A549 treated with AZD2906 at 1 μM for 4 hours (cell line): Measurements from ENCODE around the gene THTPA. TPM values are rescaled to one million over a fixed set of nuclear protein-coding genes. Genes with fewer than 3 reads are reported as not detected.

Experiments used
- total RNA-seq: library from RNA; stranded (reverse); fragments of 200-300 nt; extraction: Qiagen RNA extraction; gene quantifications from 5 replicates; pipeline ENCODE4 v1.2.3, GENCODE V29; 2022

The THTPA gene, protein sequence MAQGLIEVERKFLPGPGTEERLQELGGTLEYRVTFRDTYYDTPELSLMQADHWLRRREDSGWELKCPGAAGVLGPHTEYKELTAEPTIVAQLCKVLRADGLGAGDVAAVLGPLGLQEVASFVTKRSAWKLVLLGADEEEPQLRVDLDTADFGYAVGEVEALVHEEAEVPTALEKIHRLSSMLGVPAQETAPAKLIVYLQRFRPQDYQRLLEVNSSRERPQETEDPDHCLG
- 12.3 to 15.0 TPM (median 12.8 TPM) in 5 replicates for total RNA-seq

GRCh38 chr14:23555882-23556699 is at the start of gene THTPA:
THTPA (plus strand) TSS chr14:23556271; CDS start chr14:23556758, 487 bp downstream.

GRCh38 chr14:23551266-23552028 is 4.6 kb upstream of the THTPA start, which contains the start of gene ZFHX2:
ZFHX2 (minus strand) TSS chr14:23551765; CDS start chr14:23535325, 16,440 bp downstream.

GRCh38 chr14:23567186-23568020 is 11.3 kb downstream of the THTPA start, which contains the start of gene AP1G2:
AP1G2 (minus strand) TSS chr14:23567791; CDS start chr14:23567314, 477 bp downstream.

DNA sequence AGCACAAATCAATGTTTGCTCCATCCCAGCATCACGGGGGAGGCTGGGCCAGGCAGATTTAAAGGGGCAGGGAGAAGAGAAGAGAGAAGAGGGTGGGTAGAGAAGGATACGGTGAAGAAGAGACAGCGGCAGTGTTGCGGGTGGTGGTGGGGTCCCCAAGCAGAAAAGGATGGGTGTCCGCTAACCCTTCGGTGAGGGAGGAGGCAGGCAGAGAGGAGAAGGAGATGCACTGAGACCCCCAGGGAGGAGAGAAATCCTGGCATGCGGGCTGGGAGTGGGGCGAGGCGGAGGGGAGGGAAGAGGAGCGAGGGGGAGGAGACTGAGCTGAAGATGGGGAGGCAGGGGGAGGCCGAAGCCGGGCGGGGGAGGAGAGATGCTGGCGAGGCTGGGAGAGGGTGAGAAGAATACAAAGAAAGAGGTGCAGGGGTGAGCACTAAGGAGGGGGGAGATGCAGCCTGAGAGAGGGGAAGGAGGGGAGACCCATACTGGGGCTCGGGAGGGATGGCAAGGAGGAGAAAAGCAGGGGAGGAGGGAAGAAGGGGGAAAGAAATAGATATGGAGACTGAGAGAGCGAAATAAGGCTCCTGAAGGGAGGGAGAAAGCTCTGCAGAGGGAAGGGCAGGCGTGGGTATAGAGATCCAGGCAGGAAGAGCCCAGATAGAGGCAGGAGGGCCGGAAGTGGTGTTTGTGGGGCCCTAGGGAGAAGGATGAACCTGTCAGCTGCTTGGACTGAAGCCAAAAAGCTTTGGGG is 22.7 kb downstream of the THTPA start, which contains the start of gene JPH4:
JPH4 (minus strand) TSS at position 231 of the 751 bp plus-strand sequence. CDS start 1,337 bp downstream, outside the sequence.

Other genes with a start within 250 kb of the THTPA start
- gene BCL2L2, start 249.4 kb upstream of the THTPA start, total RNA-seq, result 16.2 to 18.1 TPM (median 17.3 TPM) in 5 replicates
- 132 to 144 TPM (median 142 TPM) in 5 replicates for gene PABPN1, start 234.8 kb upstream of the THTPA start, total RNA-seq
- 5.5 to 7.4 TPM (median 6.7 TPM) in 5 replicates for gene SLC22A17, start 203.4 kb upstream of the THTPA start, total RNA-seq
- gene EFS, start 191.1 kb upstream of the THTPA start, total RNA-seq, result not detected in 5 replicates
- gene IL25, start 183.5 kb upstream of the THTPA start, total RNA-seq, result not detected in 5 replicates
- not detected in 5 replicates for gene CMTM5, start 179.2 kb upstream of the THTPA start, total RNA-seq
- 0.08 to 0.17 TPM (median 0.10 TPM) in 5 replicates for gene MYH6, start 148.0 kb upstream of the THTPA start, total RNA-seq
- 0.01 to 0.02 TPM (median 0.02 TPM) in 4 of 5 replicates, not detected in the other for gene MYH7, start 120.6 kb upstream of the THTPA start, total RNA-seq
- 57.8 to 65.9 TPM (median 60.1 TPM) in 5 replicates for gene NGDN, start 86.6 kb upstream of the THTPA start, total RNA-seq
- gene ZFHX2, start 4.5 kb upstream of the THTPA start, total RNA-seq, result 0.35 to 0.95 TPM (median 0.56 TPM) in 5 replicates
- 35.3 to 51.0 TPM (median 48.3 TPM) in 5 replicates for gene AP1G2, start 11.5 kb downstream of the THTPA start, total RNA-seq
- 0.06 to 0.21 TPM (median 0.11 TPM) in 5 replicates for gene JPH4, start 22.5 kb downstream of the THTPA start, total RNA-seq
- gene DHRS2, start 80.1 kb downstream of the THTPA start, total RNA-seq, result 5.8 to 7.6 TPM (median 5.9 TPM) in 5 replicates